C4-2B (cell line): ENCODE data around the gene ZEB2.

Source experiments
- ZFX ChIP-seq: fragments of 450-650 bp; IDR thresholded peaks from 2 replicates; pipeline ENCODE4 v1.6.1; 2017
- TF ChIP-seq, protein P1 (sequence below): fragments of 450-650 bp; conservative IDR thresholded peaks from 2 replicates; pipeline ENCODE4 v1.5.1; 2017; ENCODE audit warnings: mild to moderate bottlenecking

- TF ChIP-seq, protein P1, sequence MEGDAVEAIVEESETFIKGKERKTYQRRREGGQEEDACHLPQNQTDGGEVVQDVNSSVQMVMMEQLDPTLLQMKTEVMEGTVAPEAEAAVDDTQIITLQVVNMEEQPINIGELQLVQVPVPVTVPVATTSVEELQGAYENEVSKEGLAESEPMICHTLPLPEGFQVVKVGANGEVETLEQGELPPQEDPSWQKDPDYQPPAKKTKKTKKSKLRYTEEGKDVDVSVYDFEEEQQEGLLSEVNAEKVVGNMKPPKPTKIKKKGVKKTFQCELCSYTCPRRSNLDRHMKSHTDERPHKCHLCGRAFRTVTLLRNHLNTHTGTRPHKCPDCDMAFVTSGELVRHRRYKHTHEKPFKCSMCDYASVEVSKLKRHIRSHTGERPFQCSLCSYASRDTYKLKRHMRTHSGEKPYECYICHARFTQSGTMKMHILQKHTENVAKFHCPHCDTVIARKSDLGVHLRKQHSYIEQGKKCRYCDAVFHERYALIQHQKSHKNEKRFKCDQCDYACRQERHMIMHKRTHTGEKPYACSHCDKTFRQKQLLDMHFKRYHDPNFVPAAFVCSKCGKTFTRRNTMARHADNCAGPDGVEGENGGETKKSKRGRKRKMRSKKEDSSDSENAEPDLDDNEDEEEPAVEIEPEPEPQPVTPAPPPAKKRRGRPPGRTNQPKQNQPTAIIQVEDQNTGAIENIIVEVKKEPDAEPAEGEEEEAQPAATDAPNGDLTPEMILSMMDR: no peak
- TF ChIP-seq ZFX: no peak
These were observed 15.4 kb upstream of the ZEB2 start for GRCh38 chr2:144535300-144535699.
